Fibroblast of lung (primary cell): Measurements from ENCODE around the gene MINDY4B.

Source experiments
- EZH2 ChIP-seq: IDR thresholded peaks from 2 replicates; pipeline ENCODE4 v1.5.1; 2012; ENCODE audit warnings: low read length, control low read depth, mild to moderate bottlenecking; ENCODE audit errors: missing control alignments
- TF ChIP-seq, protein P1 (sequence below), 2 donors: IDR thresholded peaks in 1 of 2; conservative IDR thresholded peaks in 1 of 2; 1 replicate in 1 of 2; 2 replicates in 1 of 2; pipeline ENCODE4 v1.5.1; 2011 to 2012; ENCODE audit warnings: low read length in 2 of 2, control low read depth in 1 of 2, inconsistent platforms in 1 of 2, low read depth in 1 of 2, mild to moderate bottlenecking in 1 of 2

DNA sequence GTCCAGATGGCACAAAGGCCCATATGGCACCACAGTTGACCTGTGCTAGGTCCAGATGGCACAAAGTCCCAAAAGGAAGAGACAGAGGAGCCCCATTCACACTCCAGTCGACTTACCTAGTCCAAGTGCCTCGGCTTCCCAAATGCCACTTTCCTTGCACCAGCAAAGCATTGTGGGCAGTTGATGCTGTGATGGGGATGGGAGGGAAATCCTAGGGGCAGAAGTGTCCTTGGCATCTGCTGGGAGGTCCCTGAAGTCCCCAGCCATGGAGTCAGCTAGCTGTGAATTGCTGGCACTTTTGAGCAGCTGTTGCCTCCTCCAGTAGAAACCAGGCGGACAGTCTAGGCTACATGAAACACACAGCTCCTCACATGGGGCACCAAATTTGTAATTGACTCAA, 82.0 kb downstream of the MINDY4B start:
- TF ChIP-seq, protein P1, sequence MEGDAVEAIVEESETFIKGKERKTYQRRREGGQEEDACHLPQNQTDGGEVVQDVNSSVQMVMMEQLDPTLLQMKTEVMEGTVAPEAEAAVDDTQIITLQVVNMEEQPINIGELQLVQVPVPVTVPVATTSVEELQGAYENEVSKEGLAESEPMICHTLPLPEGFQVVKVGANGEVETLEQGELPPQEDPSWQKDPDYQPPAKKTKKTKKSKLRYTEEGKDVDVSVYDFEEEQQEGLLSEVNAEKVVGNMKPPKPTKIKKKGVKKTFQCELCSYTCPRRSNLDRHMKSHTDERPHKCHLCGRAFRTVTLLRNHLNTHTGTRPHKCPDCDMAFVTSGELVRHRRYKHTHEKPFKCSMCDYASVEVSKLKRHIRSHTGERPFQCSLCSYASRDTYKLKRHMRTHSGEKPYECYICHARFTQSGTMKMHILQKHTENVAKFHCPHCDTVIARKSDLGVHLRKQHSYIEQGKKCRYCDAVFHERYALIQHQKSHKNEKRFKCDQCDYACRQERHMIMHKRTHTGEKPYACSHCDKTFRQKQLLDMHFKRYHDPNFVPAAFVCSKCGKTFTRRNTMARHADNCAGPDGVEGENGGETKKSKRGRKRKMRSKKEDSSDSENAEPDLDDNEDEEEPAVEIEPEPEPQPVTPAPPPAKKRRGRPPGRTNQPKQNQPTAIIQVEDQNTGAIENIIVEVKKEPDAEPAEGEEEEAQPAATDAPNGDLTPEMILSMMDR (conservative IDR thresholded peaks at IDR 0.05 in 1 of 2, IDR thresholded peaks at IDR 0.05 in 1 of 2; ENCODE audit: low read depth in 1 of 2, low read length in 2 of 2): no peak
- TF ChIP-seq EZH2: no peak
